CD4-positive, alpha-beta T cell (primary cell): ENCODE results near the gene ARHGAP6. TPM values are rescaled to one million over a fixed set of nuclear protein-coding genes. Genes with fewer than 3 reads are reported as not detected.

ENCODE experiments used
- ATAC-seq: fragments of 200-7000 bp; cut with Tn5 transposase; one replicate; pipeline ENCODE4 v1.10.0; 2022; ENCODE audit warnings: mild to moderate bottlenecking; ENCODE audit not compliant: poor library complexity
- CTCF ChIA-PET: fragments of 350-600 bp; sonication (Branson Sonifier 250); formaldehyde crosslinking; loops from one replicate; lab custom pipeline; 2021; ENCODE audit warnings: antibody characterized with exemption, inconsistent platforms; lab: Charles Lee
- POLR2A ChIA-PET: fragments of 350-600 bp; sonication (Branson Sonifier 250); formaldehyde crosslinking; loops from one replicate; lab custom pipeline; 2021; ENCODE audit warnings: antibody characterized with exemption, inconsistent platforms; lab: Charles Lee
- DNase-seq, 14 experiments: peaks; one replicate each; pipeline ENCODE4 v3.0.0-alpha.2; 2013 to 2020; ENCODE audit warnings: mixed read lengths in 2 of 14
- H3K27ac ChIP-seq, 2 donors: one replicate each; pipeline versions ENCODE4 v1.5.1 to v1.7.0; 2013; ENCODE audit warnings: low read length in 2 of 2, low read depth in 1 of 2, mild to moderate bottlenecking in 1 of 2
- H3K27me3 ChIP-seq, 2 experiments: 1 replicate in 1 of 2; 2 replicates in 1 of 2; pipeline versions ENCODE4 v1.6.1 to v1.7.0; 2013; ENCODE audit warnings: low read length in 2 of 2, control low read depth in 1 of 2, mild to moderate bottlenecking in 1 of 2, moderate library complexity in 1 of 2; ENCODE audit not compliant: insufficient read depth in 2 of 2, control insufficient read depth in 1 of 2
- H3K36me3 ChIP-seq: one replicate; pipeline ENCODE4 v1.6.1; 2013; ENCODE audit warnings: low read length, control low read depth; ENCODE audit not compliant: insufficient read depth
- H3K4me1 ChIP-seq: one replicate; pipeline ENCODE4 v1.6.1; 2013; ENCODE audit warnings: low read length, control low read depth; ENCODE audit not compliant: insufficient read depth
- H3K4me3 ChIP-seq: one replicate; pipeline ENCODE4 v1.5.1; 2013; ENCODE audit warnings: mild to moderate bottlenecking, low read length, moderate library complexity
- H3K9me3 ChIP-seq, 2 experiments: 1 replicate in 1 of 2; 2 replicates in 1 of 2; pipeline versions ENCODE4 v1.6.1 to v1.7.0; 2013; ENCODE audit warnings: low read length in 2 of 2, mild to moderate bottlenecking in 2 of 2, control low read depth in 1 of 2, moderate library complexity in 1 of 2; ENCODE audit not compliant: control insufficient read depth in 1 of 2, insufficient read depth in 1 of 2
- H3K27ac Mint-ChIP-seq: one replicate; pipeline ENCODE4 v1.8.0; 2020; ENCODE audit warnings: mixed read lengths
- H3K27me3 Mint-ChIP-seq: one replicate; pipeline ENCODE4 v1.8.0; 2021; ENCODE audit warnings: mixed read lengths
- H3K36me3 Mint-ChIP-seq: one replicate; pipeline ENCODE4 v1.8.0; 2021; ENCODE audit warnings: low read depth, mixed read lengths
- H3K4me1 Mint-ChIP-seq: one replicate; pipeline ENCODE4 v1.8.0; 2021; ENCODE audit warnings: low read depth, mixed read lengths
- H3K4me3 Mint-ChIP-seq: one replicate; pipeline ENCODE4 v1.8.0; 2020; ENCODE audit warnings: mild to moderate bottlenecking, mixed read lengths
- H3K9me3 Mint-ChIP-seq: one replicate; pipeline ENCODE4 v1.8.0; 2020; ENCODE audit warnings: mixed read lengths
- intact Hi-C, 2 experiments: fragments of 100-400 bp; cut with DNase I in 1 of 2; cut with micrococcal nuclease in 1 of 2; formaldehyde crosslinking; loops; one replicate each; pipeline versions ENCODE4 v1.15.1 to v1.9.0; 2023 to 2025; cut with DNase I, micrococcal nuclease
- total RNA-seq, 174 experiments: library from RNA in 2 of 174; stranded (reverse) in 2 of 174; gene quantifications; one replicate each; pipeline ENCODE4 v1.2.3 and lab custom pipeline; 2021 to 2026
- TF ChIP-seq, protein P1 (sequence below): fragments of 200-600 bp; IDR thresholded peaks from one replicate; pipeline ENCODE4 v1.8.0; 2022; ENCODE audit warnings: antibody characterized with exemption, mild to moderate bottlenecking

Gene ARHGAP6
- total RNA-seq, 2 experiments from 2014 or later: not detected

DNA sequence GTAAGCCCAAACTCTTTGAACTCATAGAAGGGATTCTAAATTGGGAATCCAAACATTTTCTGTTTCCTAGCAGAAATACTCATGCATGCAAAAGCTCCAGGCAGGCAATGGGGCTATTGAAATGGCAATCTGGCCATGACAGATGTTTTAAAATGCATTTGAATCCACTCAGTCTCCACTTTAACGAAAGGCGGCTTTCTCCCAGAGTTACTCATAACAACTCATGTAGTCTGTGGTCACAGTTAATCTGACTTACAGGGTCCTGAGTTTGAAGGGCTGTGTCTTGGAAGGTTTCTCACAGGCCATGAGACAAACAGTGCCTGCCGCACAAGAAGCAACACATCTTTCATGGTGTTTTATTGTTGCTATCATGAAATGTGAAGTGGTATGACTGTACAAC is 186.8 kb downstream of the ARHGAP6 start:
- POLR2A ChIA-PET: no interaction called here
- CTCF ChIA-PET: no interaction called here
- ATAC-seq: no peak
- no peak overlapping the region for H3K27ac ChIP-seq
- no peaks in the 10 kb centered on the region for H3K4me1 ChIP-seq
- no peak for DNase-seq
- no peaks in the 10 kb centered on the region for H3K4me1 Mint-ChIP-seq
- H3K36me3 Mint-ChIP-seq: no peaks in the 10 kb centered on the region
- H3K36me3 ChIP-seq: no peaks in the 10 kb centered on the region
- TF ChIP-seq, protein P1, sequence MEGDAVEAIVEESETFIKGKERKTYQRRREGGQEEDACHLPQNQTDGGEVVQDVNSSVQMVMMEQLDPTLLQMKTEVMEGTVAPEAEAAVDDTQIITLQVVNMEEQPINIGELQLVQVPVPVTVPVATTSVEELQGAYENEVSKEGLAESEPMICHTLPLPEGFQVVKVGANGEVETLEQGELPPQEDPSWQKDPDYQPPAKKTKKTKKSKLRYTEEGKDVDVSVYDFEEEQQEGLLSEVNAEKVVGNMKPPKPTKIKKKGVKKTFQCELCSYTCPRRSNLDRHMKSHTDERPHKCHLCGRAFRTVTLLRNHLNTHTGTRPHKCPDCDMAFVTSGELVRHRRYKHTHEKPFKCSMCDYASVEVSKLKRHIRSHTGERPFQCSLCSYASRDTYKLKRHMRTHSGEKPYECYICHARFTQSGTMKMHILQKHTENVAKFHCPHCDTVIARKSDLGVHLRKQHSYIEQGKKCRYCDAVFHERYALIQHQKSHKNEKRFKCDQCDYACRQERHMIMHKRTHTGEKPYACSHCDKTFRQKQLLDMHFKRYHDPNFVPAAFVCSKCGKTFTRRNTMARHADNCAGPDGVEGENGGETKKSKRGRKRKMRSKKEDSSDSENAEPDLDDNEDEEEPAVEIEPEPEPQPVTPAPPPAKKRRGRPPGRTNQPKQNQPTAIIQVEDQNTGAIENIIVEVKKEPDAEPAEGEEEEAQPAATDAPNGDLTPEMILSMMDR: no peak
- intact Hi-C loops: no loop called here
- H3K4me3 Mint-ChIP-seq: no peak overlapping the region
- H3K9me3 Mint-ChIP-seq: no peaks in the 10 kb centered on the region
- no peak overlapping the region for H3K27ac Mint-ChIP-seq
- peaks cover 14% of the 10 kb centered on the region for H3K27me3 Mint-ChIP-seq
- H3K9me3 ChIP-seq: no peaks in the 10 kb centered on the region
- no peaks in the 10 kb centered on the region for H3K27me3 ChIP-seq
- H3K4me3 ChIP-seq: no peak overlapping the region

DNA sequence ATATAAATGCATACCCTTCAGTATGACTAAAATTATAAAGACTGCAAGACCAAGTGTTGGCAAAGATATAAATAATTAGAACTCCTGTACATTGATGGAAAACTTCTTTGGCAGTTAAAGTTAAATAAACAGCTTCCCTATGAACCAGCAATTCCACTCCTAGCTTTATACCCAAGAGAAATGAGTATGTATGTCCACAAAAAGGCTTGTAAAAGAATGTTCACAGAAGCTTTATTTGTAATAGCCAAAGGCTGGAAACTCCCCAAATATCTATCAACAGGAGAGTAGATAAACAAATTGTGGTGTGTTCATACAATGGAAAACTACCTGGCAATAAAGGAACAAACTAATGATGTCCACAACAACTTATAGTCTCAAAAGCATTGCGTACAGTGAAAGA is 187.7 kb downstream of the ARHGAP6 start:
- ChIA-PET CTCF (no interaction called here), POLR2A (no interaction called here)
- Histone ChIP-seq H3K4me3 (no peak overlapping the region), H3K36me3 (no peaks in the 10 kb centered on the region), H3K4me1 (no peaks in the 10 kb centered on the region), H3K27me3 (no peaks in the 10 kb centered on the region), H3K9me3 (no peaks in the 10 kb centered on the region), H3K27ac (no peak overlapping the region)
- TF ChIP-seq, protein P1: no peak
- Mint-ChIP-seq H3K36me3 (no peaks in the 10 kb centered on the region), H3K9me3 (no peaks in the 10 kb centered on the region), H3K27me3 (peaks cover 8% of the 10 kb centered on the region), H3K4me3 (no peak overlapping the region), H3K27ac (no peak overlapping the region), H3K4me1 (no peaks in the 10 kb centered on the region)
- ATAC-seq: no peak
- no peak for DNase-seq
- intact Hi-C loops: no loop called here

DNA sequence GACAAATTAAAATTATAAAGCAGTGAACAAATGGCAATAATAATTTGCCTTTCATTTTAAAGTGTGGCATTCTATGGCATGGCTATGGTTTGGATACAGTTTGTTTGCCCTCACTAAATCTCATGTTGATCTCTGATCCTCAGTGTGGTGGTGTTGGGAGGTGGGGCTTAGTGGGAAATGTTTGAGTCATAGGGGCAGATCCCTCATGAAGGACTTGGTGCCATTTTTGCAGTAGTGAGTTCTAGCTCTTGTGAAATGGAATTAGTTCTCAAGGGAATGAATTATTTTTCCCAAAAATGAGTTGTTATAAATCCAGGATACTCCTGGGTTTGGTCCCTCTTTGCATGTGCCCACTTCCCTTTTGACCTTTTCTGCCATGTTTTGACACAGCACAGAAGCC is 191.1 kb downstream of the ARHGAP6 start:
- TF ChIP-seq, protein P1: no peak
- no peaks in the 10 kb centered on the region for H3K36me3 Mint-ChIP-seq
- H3K27ac Mint-ChIP-seq: no peak overlapping the region
- Histone ChIP-seq H3K27me3 (no peaks in the 10 kb centered on the region), H3K27ac (no peak overlapping the region), H3K36me3 (no peaks in the 10 kb centered on the region), H3K4me3 (no peak overlapping the region), H3K9me3 (no peaks in the 10 kb centered on the region), H3K4me1 (no peaks in the 10 kb centered on the region)
- no peak for DNase-seq
- CTCF ChIA-PET: interaction anchor here (1.0 kb wide), 1 partner anchor 10 kb away, joined by 3 read pairs; no protein-coding TSS in a partner anchor
- ATAC-seq: no peak
- POLR2A ChIA-PET: no interaction called here
- intact Hi-C loops: no loop called here
- no peaks in the 10 kb centered on the region for H3K9me3 Mint-ChIP-seq
- no peak overlapping the region for H3K4me3 Mint-ChIP-seq
- no peaks in the 10 kb centered on the region for H3K4me1 Mint-ChIP-seq
- H3K27me3 Mint-ChIP-seq: peaks cover 16% of the 10 kb centered on the region
